H9 (cell line): ENCODE measurements around the gene MEF2C. TPM values are rescaled to one million over a fixed set of nuclear protein-coding genes. Genes with fewer than 3 reads are reported as not detected.

Experiments
- DNase-seq: peaks from one replicate; pipeline ENCODE4 v3.0.0-alpha.2; 2017
- H2AFZ ChIP-seq: one replicate; pipeline ENCODE4 v1.6.1; 2013; ENCODE audit warnings: mild to moderate bottlenecking, low read length, control low read depth, moderate library complexity
- H2AK5ac ChIP-seq: 2 replicates; pipeline ENCODE4 v1.6.1; 2013; ENCODE audit warnings: low read length, control low read depth, mixed read lengths; ENCODE audit not compliant: insufficient read length
- H2BK120ac ChIP-seq: one replicate; pipeline ENCODE4 v1.6.1; 2013; ENCODE audit warnings: low read depth, mild to moderate bottlenecking, low read length, control low read depth, inconsistent platforms; ENCODE audit not compliant: poor library complexity, severe bottlenecking
- H2BK12ac ChIP-seq: 2 replicates; pipeline ENCODE4 v1.6.1; 2013; ENCODE audit warnings: low read length, control low read depth, mixed read lengths, low read depth; ENCODE audit not compliant: insufficient read length
- H2BK15ac ChIP-seq: 2 replicates; pipeline ENCODE4 v1.6.1; 2013; ENCODE audit warnings: low read depth, low read length, control low read depth
- H2BK20ac ChIP-seq: one replicate; pipeline ENCODE4 v1.6.1; 2013; ENCODE audit warnings: low read depth, mild to moderate bottlenecking, low read length, control low read depth, inconsistent platforms; ENCODE audit not compliant: poor library complexity, severe bottlenecking
- H2BK5ac ChIP-seq: 2 replicates; pipeline ENCODE4 v1.6.1; 2013; ENCODE audit warnings: low read length, control low read depth, mixed read lengths; ENCODE audit not compliant: insufficient read length
- H3K14ac ChIP-seq: 2 replicates; pipeline ENCODE4 v1.6.1; 2013; ENCODE audit warnings: low read length, control low read depth; ENCODE audit not compliant: insufficient read depth
- H3K18ac ChIP-seq: 2 replicates; pipeline ENCODE4 v1.6.1; 2013; ENCODE audit warnings: low read depth, mild to moderate bottlenecking, mixed read lengths, low read length, control low read depth; ENCODE audit not compliant: insufficient read length
- H3K23ac ChIP-seq: 2 replicates; pipeline ENCODE4 v1.6.1; 2013; ENCODE audit warnings: low read length, control low read depth, mixed read lengths, low read depth; ENCODE audit not compliant: insufficient read length
- H3K23me2 ChIP-seq: 2 replicates; pipeline ENCODE4 v1.6.1; 2013; ENCODE audit warnings: low read depth, mild to moderate bottlenecking, mixed read lengths, low read length, control low read depth; ENCODE audit not compliant: insufficient read length, poor library complexity, severe bottlenecking
- H3K27ac ChIP-seq: 2 replicates; pipeline ENCODE4 v1.5.1; 2013; ENCODE audit warnings: low read length, control low read depth, mixed read lengths, low read depth; ENCODE audit not compliant: insufficient read length
- H3K27me3 ChIP-seq: 2 replicates; pipeline ENCODE4 v1.6.1; 2013; ENCODE audit warnings: low read length, control low read depth, inconsistent platforms; ENCODE audit not compliant: insufficient read depth
- H3K4ac ChIP-seq: 2 replicates; pipeline ENCODE4 v1.6.1; 2013; ENCODE audit warnings: low read depth, mild to moderate bottlenecking, control low read depth, inconsistent platforms, low read length, moderate library complexity
- H3K4me1 ChIP-seq: 2 replicates; pipeline ENCODE4 v1.6.1; 2013; ENCODE audit warnings: low read length, control low read depth, inconsistent platforms; ENCODE audit not compliant: insufficient read depth
- H3K4me2 ChIP-seq: 2 replicates; pipeline ENCODE4 v1.6.1; 2013; ENCODE audit warnings: low read length, control low read depth, mixed read lengths; ENCODE audit not compliant: insufficient read length, insufficient read depth
- H3K56ac ChIP-seq: 2 replicates; pipeline ENCODE4 v1.6.1; 2013; ENCODE audit warnings: low read depth, mild to moderate bottlenecking, mixed read lengths, low read length, control low read depth; ENCODE audit not compliant: insufficient read length
- H3K79me1 ChIP-seq: 2 replicates; pipeline ENCODE4 v1.6.1; 2013; ENCODE audit warnings: low read depth, mild to moderate bottlenecking, moderate library complexity, low read length, control low read depth, inconsistent platforms; ENCODE audit not compliant: insufficient read depth, poor library complexity, severe bottlenecking
- H3K79me2 ChIP-seq: 2 replicates; pipeline ENCODE4 v1.6.1; 2013; ENCODE audit warnings: low read length, control low read depth, inconsistent platforms; ENCODE audit not compliant: insufficient read depth
- H3K9ac ChIP-seq: 2 replicates; pipeline ENCODE4 v1.6.1; 2013; ENCODE audit warnings: low read length, control low read depth, mixed read lengths; ENCODE audit not compliant: insufficient read length; ENCODE audit errors: extremely low read depth
- H3K9me3 ChIP-seq: one replicate; pipeline ENCODE4 v1.6.1; 2013; ENCODE audit warnings: low read depth, low read length, inconsistent platforms; ENCODE audit not compliant: control insufficient read depth
- H3T11ph ChIP-seq: one replicate; pipeline ENCODE4 v1.6.1; 2013; ENCODE audit warnings: mild to moderate bottlenecking, low read length, control low read depth, inconsistent platforms
- H4K20me1 ChIP-seq: one replicate; pipeline ENCODE4 v1.6.1; 2013; ENCODE audit not compliant: control insufficient read depth, insufficient read length, insufficient read depth
- H4K5ac ChIP-seq: 2 replicates; pipeline ENCODE4 v1.6.1; 2013; ENCODE audit warnings: low read depth, mild to moderate bottlenecking, mixed read lengths, low read length, control low read depth; ENCODE audit not compliant: insufficient read length
- H4K8ac ChIP-seq: replicated peaks from 2 replicates; pipeline ENCODE4 v1.6.1; 2013; ENCODE audit warnings: low read length, control low read depth, mixed read lengths, low read depth; ENCODE audit not compliant: insufficient read length
- H4K91ac ChIP-seq: 2 replicates; pipeline ENCODE4 v1.6.1; 2013; ENCODE audit warnings: low read depth, mild to moderate bottlenecking, moderate library complexity, mixed read lengths, low read length, control low read depth; ENCODE audit not compliant: insufficient read length
- H3K27ac Mint-ChIP-seq, 3 experiments: 2 replicates in 2 of 3; 3 replicates in 1 of 3; pipeline ENCODE4 v1.8.0; 2020 to 2021; ENCODE audit warnings: mixed read lengths in 3 of 3, mild to moderate bottlenecking in 1 of 3, moderate library complexity in 1 of 3
- H3K27me3 Mint-ChIP-seq: 2 replicates; pipeline ENCODE4 v1.8.0; 2021; ENCODE audit warnings: low read depth, mild to moderate bottlenecking, moderate library complexity, mixed read lengths
- H3K36me3 Mint-ChIP-seq, 3 experiments: 2 replicates in 2 of 3; 3 replicates in 1 of 3; pipeline ENCODE4 v1.8.0; 2020 to 2021; ENCODE audit warnings: low read depth in 3 of 3, mixed read lengths in 3 of 3; ENCODE audit not compliant: insufficient read depth in 1 of 3
- H3K4me1 Mint-ChIP-seq, 2 experiments: 2 replicates each; pipeline ENCODE4 v1.8.0; 2020; ENCODE audit warnings: mixed read lengths in 2 of 2
- H3K4me3 Mint-ChIP-seq, 2 experiments: 2 replicates in 1 of 2; 3 replicates in 1 of 2; pipeline ENCODE4 v1.8.0; 2020 to 2021; ENCODE audit warnings: mild to moderate bottlenecking in 2 of 2, mixed read lengths in 2 of 2, moderate library complexity in 1 of 2
- H3K9me3 Mint-ChIP-seq, 2 experiments: 2 replicates in 1 of 2; 3 replicates in 1 of 2; pipeline ENCODE4 v1.8.0; 2020; ENCODE audit warnings: mild to moderate bottlenecking in 2 of 2, mixed read lengths in 2 of 2, moderate library complexity in 1 of 2
- WGBS: extraction: QIAGEN DNeasy Blood & Tissue Kit; methylation state at CpG from one replicate; pipeline ENCODE4 v1.1.7; 2013; ENCODE audit warnings: missing lambda C conversion rate, low lambda C conversion rate, mixed read lengths; ENCODE audit not compliant: insufficient read length; ENCODE audit errors: extremely low coverage; 5-methylcytosine and 5-hydroxymethylcytosine counted together
- total RNA-seq: library from RNA; stranded (reverse); gene quantifications from 2 replicates; pipeline ENCODE4 v1.2.1, GENCODE V29; 2021
- TF ChIP-seq, protein P1 (sequence below): fragments of 200-600 bp; sonication (generic); conservative IDR thresholded peaks from 3 replicates; pipeline ENCODE4 v1.8.0; 2021; ENCODE audit warnings: antibody characterized with exemption, mild to moderate bottlenecking

MEF2C gene
- total RNA-seq, 1 experiment from 2014 or later: 0.11 TPM

DNA sequence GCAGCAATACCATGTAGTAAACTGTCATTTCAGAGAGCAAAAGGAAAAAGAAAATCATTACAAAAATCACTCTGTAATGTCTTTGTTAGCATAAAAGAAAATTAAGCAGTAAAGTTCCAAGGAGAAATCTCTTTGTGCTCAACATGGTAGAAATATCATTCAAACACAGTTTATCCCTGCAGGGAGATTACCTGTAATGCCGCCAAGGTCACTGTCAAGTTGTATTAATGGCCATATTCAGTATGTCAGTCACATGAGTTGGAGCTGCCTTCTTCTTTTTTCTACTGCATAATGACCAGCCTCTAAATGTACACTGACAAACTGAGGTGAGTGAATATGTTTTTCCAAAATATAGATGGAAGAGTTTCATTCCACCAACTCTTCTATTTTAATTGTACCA, 36.5 kb downstream of the MEF2C start:
- H3K4me1 Mint-ChIP-seq: no peaks in the 10 kb centered on the region
- no peaks in the 10 kb centered on the region for H4K20me1 ChIP-seq
- H3K18ac ChIP-seq: no peak overlapping the region
- no peaks in the 10 kb centered on the region for H3K36me3 Mint-ChIP-seq
- H3K4me2 ChIP-seq: no peak overlapping the region
- no peak overlapping the region for H2BK12ac ChIP-seq
- H3K4ac ChIP-seq: no peak overlapping the region
- H3K4me3 Mint-ChIP-seq: no peak overlapping the region
- no CpG with 5 or more reads among the region's 1 CpG for WGBS
- no peak overlapping the region for H3K27ac Mint-ChIP-seq
- H3K9ac ChIP-seq: no peak overlapping the region
- H2BK120ac ChIP-seq: no peak overlapping the region
- no peak overlapping the region for H3K14ac ChIP-seq
- no peak overlapping the region for H4K5ac ChIP-seq
- H3K56ac ChIP-seq: no peak overlapping the region
- no peak overlapping the region for H3T11ph ChIP-seq
- H3K23ac ChIP-seq: no peak overlapping the region
- no peak overlapping the region for H3K27ac ChIP-seq
- no peaks in the 10 kb centered on the region for H3K79me1 ChIP-seq
- H4K8ac ChIP-seq: no peak overlapping the region
- no peaks in the 10 kb centered on the region for H3K4me1 ChIP-seq
- H2BK5ac ChIP-seq: no peak overlapping the region
- H3K9me3 Mint-ChIP-seq: no peaks in the 10 kb centered on the region
- H2AK5ac ChIP-seq: no peak overlapping the region
- H2BK20ac ChIP-seq: no peak overlapping the region
- H3K23me2 ChIP-seq: no peaks in the 10 kb centered on the region
- H3K79me2 ChIP-seq: no peaks in the 10 kb centered on the region
- DNase-seq: no peak
- TF ChIP-seq, protein P1, sequence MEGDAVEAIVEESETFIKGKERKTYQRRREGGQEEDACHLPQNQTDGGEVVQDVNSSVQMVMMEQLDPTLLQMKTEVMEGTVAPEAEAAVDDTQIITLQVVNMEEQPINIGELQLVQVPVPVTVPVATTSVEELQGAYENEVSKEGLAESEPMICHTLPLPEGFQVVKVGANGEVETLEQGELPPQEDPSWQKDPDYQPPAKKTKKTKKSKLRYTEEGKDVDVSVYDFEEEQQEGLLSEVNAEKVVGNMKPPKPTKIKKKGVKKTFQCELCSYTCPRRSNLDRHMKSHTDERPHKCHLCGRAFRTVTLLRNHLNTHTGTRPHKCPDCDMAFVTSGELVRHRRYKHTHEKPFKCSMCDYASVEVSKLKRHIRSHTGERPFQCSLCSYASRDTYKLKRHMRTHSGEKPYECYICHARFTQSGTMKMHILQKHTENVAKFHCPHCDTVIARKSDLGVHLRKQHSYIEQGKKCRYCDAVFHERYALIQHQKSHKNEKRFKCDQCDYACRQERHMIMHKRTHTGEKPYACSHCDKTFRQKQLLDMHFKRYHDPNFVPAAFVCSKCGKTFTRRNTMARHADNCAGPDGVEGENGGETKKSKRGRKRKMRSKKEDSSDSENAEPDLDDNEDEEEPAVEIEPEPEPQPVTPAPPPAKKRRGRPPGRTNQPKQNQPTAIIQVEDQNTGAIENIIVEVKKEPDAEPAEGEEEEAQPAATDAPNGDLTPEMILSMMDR: no peak
- no peak overlapping the region for H4K91ac ChIP-seq
- no peaks in the 10 kb centered on the region for H3K9me3 ChIP-seq
- no peak overlapping the region for H2BK15ac ChIP-seq
- no peaks in the 10 kb centered on the region for H3K27me3 Mint-ChIP-seq
- H3K27me3 ChIP-seq: no peaks in the 10 kb centered on the region
- H2AFZ ChIP-seq: no peak overlapping the region
